Posterior vena cava (tissue), 2 donors: ENCODE measurements around the gene ERBB2. TPM values are rescaled to one million over a fixed set of nuclear protein-coding genes. Genes with fewer than 3 reads are reported as not detected.
"Not testable (repeated sequence)": the region's sequence is repeated elsewhere in the genome, so short reads cannot be mapped to it uniquely, and the experiment has no call there.

Experiments
- DNase-seq: peaks from one replicate; pipeline ENCODE4 v3.0.0-alpha.2; 2020; ENCODE audit warnings: low spot score
- intact Hi-C, 2 donors: fragments of 100-400 bp; cut with DNase I; formaldehyde crosslinking; loops; one replicate each; pipeline versions ENCODE4 v1.14.1 to v1.14.2; 2022 to 2023
- total RNA-seq, 2 donors: library from RNA; stranded (reverse); fragmentation: NEBNext Ultra II Directional; extraction: Animal tissue kit (Norgen Biotek cat#: 25700); gene quantifications; one replicate each; pipeline ENCODE4 v1.2.1, GENCODE V29; 2021
- donor health status: DM: yes; HTN: yes; CAD: no.
- donor health status: DM: yes; HTN: yes; CAD: no.

Gene ERBB2
- total RNA-seq, 2 donors from 2014 or later = 33.0 to 42.8 TPM

DNA sequence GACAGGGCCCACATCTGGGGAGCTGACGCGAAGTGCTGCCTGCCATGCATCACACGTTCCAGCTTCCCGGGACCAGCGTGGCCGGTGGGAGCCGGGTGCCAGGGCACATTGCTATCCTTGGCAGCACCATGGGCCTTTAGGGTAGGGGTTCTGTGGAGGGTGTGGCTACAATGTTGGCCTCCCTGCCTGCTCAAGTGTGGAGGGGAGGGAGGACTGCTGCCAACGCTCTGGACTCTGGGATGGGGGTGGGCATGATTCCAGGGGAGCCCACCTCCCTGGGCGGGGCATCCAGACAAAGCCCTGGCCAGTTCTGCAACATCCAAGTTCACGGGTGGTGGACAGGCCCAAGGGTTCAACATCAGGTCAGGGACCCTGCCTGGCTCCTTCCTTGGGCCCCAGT, 51.8 kb downstream of the ERBB2 start:
- DNase-seq = no peak
- intact Hi-C loops = loop anchor here (5.0 kb wide), 2 partner anchors 114 to 129 kb away; partner anchors contain the start of gene STARD3 (in 1 of the 2)

DNA sequence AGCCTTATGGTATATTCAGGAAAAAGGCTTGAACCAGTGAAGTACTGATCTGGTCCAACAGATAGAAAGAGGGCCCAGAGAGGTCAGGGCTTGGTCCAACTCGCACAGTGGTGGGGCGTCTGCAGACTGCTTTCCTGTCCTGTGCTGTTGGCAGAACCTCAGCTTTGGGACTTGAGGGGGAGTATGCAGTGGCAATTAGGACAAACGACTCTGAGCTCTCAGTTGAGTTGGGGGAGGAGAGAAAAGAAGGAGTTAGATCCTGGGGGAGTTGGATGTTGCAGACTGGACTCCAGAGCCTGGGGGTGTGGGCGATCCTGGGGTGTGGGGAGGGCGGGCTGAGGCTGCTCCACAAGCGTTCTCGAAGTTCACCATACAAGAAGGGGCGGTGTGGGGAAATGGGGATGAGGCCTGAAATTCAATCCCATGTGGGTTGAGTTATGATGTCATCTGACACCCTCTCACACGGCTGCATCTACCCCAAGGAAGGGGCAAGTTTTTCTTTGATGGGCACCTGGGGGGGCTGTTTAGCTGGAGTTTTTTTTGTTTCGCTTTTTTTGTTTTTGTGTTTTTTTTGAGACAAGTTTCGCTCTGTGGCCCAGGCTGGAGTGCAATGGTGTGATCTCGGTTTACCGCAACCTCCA, 52.5 kb downstream of the ERBB2 start:
- intact Hi-C loops = loop anchor here (5.0 kb wide), 2 partner anchors 115 to 130 kb away; partner anchors contain the start of gene STARD3 (in 1 of the 2)
- DNase-seq = no peak

DNA sequence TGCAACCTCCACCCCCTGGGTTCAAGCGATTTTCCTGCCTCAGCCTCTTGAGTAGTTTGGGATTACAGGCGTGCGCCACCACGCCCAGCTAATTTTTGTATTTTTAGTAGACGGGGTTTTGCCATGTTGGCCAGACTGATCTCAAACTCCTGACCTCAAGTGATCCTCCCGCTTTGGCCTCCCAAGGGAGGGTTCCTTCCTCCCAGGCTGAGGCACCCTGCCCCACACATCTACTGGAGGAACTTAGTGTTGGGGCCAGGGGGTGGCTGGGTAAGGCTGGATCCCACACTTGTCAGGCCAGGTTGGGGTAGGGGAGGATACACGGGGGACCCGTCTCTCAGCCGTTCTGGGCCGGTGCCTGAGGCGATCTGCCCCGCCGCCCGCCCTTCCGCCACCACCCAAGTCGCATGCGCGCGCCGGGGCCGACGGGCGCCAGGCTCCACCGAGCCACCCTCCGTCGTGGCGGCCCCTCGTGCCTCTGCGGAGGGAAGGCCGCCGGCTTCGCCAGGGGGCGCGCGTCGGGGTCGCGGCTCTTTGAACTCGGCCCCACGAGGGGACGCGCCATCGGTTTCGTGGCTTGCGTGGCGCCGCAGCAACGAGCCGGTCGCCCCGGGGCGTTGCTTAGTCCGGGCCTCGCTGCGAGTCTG, 53.8 kb downstream of the ERBB2 start:
- peak; percentile 89 for DNase-seq
- intact Hi-C loops = loop anchor here (5.0 kb wide), 2 partner anchors 116 to 131 kb away; partner anchors contain the start of gene STARD3 (in 1 of the 2)

DNA sequence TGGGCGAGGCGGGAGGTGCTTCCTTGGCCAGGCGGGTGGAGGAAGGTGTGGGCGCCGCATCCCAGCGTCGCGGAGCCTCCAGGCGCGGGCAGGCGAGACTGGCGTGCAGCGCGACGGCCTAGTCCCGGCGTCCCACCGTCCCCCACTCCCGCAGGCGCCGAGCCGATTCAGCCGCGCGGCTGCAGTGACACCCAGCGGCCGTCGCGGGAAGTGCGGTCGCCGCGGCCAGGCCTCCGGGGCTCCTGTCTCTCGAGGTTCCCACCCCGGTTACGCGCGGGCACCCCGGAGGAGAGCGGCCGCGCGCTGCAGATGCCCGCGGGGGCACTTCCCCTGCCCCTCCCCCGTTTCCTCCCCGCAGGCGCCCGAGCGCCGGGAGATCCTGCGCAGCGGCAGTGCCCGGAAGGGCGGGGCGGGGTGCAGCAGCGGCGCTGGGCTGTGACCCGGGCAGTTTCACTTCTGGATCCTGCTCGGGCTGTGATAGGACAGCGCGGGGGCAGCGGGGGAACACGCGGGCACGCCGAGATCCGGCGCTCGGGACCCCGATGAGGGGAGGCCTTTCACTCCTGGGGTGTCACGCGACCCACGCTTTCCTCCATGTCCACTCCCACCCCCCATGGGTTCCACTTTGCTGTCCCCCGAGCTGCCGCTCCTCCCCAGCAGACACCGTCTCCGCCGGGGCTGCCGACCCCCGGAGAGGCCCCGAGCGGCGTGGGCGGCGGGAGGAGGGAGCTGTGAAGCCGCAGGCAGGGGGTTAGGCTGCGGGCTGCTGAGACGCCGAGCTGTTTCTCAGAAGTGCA, 54.5 kb downstream of the ERBB2 start:
- DNase-seq = peak; percentile 98
- intact Hi-C loops = loop anchor here (5.0 kb wide), 2 partner anchors 117 to 132 kb away; partner anchors contain the start of gene STARD3 (in 1 of the 2)

DNA sequence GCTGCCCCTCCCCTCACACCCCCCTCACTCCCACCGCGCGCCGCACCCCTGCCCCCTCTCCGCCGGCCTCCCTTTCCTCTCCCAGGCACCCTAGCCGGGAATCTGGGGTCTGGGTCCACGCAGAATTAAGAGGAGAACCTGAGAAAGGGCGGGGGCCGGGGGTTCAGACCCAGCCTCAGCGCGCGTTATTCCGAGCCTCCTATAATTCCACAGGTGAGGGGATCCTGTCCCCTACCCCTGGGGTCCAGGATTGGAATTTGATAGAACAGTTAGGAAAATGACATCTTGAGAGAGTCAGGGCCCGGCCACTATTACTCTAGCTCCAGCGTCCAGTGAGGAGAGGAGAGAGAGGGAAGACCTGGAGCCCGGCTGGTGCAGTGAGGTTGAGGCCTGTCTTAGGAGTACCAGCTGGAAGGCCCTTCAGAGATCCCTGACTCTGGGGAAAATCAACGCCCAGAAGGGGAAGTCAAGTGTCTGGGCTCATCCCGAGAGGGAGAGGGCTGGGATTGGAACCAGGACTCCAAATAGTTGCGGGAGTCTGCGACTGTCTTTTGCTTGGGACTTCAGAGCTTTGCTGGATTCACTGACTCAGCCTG, 55.2 kb downstream of the ERBB2 start:
- intact Hi-C loops = loop anchor here (5.0 kb wide), 2 partner anchors 118 to 133 kb away; partner anchors contain the start of gene STARD3 (in 1 of the 2)

DNA sequence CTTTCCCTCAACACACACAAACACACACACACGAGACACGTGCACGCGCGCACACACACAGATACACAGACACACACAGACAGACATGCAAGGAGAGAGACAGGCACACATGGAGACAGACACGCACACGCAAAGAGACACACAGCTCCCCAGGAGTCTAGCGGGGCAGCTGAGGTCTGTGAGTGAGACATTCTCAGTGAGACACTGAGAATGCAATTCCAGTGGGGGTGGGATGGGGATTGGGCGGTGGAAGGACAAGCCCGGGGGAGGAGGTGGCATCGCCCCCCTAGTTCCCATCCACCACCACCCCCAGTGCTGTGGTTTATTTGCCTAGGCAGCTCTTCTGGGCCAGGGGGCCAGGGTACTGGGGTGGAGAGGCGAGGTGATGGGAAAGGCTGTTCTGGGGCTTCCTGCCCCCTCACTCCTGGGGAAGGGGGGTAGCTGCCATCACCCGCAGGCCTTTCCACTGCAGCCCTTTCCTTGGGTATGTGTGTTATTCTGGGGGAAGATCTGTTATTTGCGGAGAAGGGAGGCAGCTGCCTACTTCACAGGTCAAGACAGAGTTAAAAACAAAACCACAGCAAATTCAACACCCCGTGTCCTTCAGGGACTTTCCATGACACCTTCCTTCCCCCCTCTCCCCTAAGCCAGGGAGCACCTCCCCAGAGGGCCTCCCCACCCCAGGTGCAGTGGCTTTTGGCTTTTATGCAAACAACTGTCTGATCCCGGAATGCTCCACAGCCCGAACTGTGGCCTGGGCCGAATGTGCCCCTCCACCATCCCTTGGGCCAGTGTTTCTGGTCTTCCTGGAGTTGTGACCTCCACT, 55.9 kb downstream of the ERBB2 start:
- no peak for DNase-seq
- intact Hi-C loops = no loop called here

More for the DNA sequence above, 55.2 kb downstream of the ERBB2 start:
- no peak for DNase-seq

DNA sequence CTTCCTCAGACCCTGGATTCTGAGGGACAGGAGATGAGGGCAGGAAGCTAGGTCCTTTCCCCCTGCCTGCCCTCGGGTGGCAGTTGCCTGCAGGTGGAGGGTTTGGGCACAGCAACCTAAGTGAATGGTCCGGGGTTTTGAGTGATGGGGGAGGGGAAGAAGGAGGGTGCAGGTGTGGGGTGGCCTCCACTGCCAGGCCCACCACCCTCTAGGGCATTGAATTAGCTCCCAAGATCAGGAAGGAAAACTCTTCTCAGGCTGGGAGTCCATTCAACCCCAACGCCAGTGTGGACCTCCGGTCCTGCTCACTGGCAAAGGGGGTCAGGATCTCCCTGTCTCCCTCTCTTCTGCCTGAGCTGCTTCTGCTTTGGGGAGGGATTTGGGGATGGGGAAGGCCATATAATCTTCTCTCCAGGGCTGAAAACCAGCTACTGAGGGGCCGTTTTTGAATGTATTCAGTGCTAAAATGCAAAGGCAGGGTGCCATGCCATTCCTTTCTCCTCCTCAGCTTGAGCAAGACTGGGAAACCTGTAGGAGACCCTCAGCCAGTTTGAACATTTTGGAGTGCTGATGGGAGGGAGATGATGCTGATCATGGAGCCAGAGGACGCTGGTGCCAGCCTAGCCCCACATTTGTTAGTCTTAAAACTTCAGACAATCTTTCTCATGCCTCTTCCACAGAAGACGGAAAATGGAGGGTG, 56.7 kb downstream of the ERBB2 start:
- DNase-seq = no peak
- intact Hi-C loops = no loop called here

DNA sequence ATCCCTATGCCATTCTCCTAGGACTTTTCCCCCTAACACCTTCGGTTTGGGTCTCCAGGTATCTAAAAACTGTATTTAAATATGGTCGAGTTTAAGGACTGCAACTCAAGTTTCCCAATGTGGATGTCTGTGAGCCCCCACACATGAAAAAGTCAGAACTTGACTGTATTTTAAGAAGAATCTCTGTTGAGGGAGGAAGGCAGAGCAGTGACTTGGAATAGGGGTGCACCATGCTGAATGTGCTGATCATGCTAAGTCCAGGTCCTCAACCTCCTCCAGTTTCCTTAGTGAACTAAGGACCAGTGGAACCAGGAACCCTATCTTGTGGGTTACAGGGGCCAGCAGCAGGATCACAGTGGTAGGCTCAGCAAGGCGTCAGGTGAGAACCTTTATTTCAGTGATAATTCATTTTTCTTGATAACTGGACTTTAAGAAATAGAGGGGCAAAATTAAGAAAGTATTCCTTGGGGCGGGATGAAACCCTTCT, 57.4 kb downstream of the ERBB2 start:
- DNase-seq = no peak
- intact Hi-C loops = no loop called here

DNA sequence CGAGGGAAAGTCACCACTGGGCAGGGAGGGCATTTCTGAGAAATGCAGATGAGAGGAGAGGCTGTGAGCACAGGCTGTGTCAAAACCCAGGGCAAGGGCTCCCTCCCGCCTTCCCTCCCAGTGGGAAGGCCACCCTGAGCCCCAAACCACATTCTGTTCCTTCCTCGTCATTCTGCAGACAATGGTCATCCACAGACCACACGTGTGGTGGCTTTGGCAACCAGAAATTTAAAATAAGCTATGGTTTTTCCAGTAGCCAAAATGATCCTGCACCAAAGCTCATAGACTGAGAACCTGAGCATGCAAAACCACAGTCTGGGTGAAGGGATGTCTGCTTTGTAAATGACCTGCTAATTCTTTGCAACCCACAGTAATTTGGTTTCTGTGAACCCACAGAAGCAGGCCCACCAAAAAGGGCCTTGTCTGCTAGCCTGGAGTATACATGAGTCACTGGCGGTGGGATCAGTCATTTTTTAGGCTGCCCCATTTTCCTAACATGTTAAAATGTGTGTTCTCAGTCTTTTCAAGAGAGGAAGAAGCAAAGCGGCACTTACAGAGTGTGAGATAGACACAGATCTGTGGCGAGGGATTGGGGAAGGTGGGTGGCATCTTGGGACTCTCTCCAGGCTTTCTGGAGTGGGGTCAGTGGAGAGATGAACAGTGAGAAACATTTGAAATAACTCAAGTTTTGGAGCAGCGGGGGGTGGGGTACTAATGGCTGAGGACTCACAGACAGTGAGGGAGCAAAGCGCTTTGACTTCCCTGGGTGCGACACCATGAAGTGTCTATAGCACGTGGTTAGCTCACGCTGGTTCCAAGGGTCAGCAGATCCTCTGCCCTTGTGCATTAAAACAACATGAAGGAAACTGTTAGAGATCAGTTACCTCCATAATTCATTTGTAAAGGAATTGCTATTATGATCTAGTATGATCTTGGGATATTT, 58.3 kb downstream of the ERBB2 start:
- no peak for DNase-seq
- intact Hi-C loops = no loop called here

DNA sequence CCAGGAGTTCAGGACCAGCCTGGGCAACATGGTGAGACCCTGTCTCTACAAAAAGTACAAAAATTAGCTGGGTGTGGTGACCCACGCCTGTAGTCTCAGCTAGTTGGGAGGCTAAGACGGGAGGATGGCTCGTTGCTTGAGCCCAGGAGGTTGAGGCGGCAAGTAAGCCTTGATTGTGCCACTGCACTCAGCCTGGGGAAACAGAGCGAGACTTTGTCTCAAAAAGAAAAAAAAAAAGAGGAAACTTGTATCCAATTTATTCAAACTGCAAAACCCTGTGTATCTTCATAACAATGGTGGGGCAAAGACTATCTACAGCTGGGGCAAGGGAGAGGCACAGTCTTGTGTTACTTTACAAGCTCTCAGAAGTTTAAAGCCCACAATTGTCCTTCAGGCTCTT, 59.3 kb downstream of the ERBB2 start:
- no peak for DNase-seq
- intact Hi-C loops = no loop called here

DNA sequence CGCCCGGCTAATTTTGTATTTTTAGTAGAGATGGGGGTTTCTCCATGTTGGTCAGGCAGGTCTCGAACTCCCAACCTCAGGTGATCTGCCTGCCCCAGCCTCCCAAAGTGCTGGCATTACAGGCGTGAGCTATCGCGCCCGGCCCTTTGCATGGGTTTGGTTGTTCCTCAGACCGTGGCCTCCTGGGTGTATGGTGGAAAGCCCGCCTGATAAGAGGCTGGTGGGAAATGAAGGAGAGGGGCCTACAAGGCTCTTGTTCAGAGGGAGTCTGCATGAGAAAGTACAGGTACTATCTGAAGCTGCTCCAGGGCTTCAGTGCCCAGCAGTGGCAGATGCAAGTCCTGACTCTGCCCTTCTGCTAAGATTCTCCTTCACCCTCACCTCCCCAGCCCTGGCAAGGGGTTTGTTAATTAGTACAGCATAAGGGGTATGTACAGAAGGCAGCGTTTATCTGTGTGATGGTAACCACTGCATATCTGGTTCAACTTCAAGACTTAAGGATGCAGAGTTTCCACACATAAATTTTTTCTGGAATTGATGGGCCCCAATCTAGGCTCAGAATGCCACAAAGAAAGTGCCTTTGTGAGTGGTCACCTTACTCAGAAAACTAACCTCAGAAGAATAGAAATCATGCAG, 62.1 kb downstream of the ERBB2 start:
- DNase-seq = no peak
- intact Hi-C loops = no loop called here

DNA sequence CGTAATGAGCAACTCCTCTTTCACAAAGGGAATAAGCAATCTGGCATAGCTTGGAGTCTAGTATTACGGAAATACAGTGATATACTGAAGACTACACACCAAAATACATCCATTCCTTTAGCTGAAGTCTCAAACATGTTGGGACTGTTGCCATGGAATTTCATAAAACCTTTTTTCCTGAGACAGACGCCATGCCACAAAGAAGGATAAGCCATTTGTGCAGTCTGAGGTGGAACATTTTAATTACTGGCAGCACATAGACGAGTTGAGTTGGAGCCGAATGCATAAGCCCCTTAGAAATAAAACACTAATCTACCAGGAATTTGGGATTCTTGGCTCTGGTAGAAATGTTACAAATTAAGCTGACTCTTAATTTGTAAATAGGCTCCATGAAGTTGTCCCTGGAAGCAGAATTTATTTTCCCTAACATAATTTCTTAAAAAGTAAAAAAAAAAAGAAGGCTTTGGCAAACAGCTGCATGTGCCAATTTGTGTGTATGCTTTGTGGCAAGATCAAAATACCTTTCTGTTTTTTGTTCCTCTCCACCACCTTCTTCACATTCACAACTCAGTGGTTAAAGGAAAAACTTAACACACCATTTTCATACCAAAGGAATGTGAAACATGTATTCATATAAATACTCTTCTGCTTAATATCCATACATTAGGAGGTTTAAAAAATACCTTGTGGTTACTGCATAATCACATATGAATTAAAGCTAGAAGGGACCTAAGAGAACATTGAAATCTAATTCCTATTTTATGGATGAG, 63.4 kb downstream of the ERBB2 start:
- intact Hi-C loops = no loop called here
- DNase-seq = no peak

DNA sequence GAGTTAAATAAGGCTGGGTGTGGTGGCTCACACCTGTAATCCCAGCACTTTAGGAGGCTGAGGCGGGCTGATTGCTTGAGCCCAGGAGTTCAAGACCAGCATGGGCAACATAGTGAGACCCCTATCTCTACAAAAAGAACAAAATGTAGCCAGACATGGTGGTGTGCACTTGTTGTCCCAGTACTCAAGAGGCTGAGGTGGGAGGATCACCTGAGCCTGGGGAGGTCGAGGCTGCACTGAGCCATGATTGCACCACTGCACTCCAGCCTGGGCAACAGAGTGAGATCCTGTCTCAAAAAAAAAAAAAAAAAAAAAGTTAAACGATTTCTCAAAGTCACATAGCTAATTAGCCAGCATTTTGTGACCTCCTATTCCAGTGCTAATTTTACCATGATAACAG, 64.3 kb downstream of the ERBB2 start:
- intact Hi-C loops, DNase-seq: not testable (repeated sequence)

DNA sequence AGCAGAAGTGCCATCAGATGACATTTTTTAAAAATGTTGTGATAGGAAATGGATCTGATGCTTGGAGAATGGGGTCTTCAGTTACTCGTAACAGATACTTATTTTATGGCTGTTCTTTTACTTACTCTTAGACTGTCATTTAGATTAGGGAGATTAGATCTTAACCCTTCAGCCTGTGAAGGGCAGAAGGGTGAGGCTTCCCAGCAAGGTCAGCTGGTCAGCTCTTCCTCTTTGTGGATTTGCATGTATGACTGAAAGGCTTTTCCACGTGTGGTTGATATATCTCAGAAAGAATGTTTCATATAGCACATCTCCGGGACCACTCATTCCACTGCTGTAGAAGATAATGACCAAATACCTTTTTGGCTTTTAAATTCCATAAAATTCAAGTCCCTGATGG, 65.3 kb downstream of the ERBB2 start:
- intact Hi-C loops = no loop called here
- no peak for DNase-seq

DNA sequence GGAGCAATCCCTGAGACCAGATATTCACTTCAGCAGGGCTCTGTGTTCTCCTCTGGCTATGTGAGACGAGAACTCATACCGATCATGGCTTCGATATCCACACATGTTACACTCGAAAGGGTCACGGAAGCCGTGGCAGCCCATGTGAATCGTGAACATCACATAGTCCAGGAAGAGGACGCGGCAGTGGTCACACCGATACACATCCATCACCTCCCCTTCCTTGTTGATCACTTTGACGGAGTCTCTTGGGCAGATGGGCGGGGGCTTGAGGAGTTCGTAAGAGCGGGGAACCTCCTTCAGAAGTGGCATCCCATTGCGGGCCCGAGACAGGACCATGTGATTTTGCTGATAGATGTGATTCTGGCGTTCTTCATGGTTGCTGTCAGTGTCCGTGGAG, 65.9 kb downstream of the ERBB2 start:
- intact Hi-C loops = loop anchor here in 1 of 2 donors (2.0 kb wide), 1 partner anchor 113 kb away; no protein-coding TSS in a partner anchor
- no peak for DNase-seq

DNA sequence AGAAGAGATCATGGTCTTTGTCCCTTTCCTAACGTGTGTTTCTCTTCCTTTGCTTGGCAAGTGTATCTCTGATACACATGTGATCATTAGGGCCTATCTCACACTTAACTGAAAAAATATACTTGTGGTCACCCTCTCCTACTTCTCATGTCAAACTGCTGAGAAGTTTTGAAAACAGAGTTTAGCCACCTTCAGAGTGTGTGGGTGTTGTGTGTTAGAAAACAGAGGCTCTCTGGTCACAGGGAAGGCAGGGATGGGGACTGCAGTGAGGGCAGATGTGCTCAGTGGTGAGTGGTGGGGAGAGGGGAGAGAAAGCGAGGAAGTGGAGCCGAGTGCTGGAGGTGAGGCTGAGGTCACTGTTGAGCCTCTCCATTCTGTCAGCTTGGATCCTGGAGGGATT, 67.3 kb downstream of the ERBB2 start:
- DNase-seq = no peak
- intact Hi-C loops = loop anchor here in 1 of 2 donors (2.0 kb wide), 1 partner anchor 112 kb away; no protein-coding TSS in a partner anchor
